ENCODE measurements around the gene COL18A1. TPM values are rescaled to one million over a fixed set of nuclear protein-coding genes. Genes with fewer than 3 reads are reported as not detected.

COL18A1 gene
- total RNA-seq, 1 donor from 2014 or later: 61.1 TPM

- DNase-seq (ENCODE audit: low spot score): no peak
- Mint-ChIP-seq H3K27ac (ENCODE audit: unreplicated experiment) (no peak overlapping the region), H3K36me3 (ENCODE audit: low read depth, unreplicated experiment) (no peaks in the 10 kb centered on the region), H3K9me3 (ENCODE audit: unreplicated experiment) (no peaks in the 10 kb centered on the region), H3K4me3 (ENCODE audit: unreplicated experiment) (no peak overlapping the region), H3K4me1 (ENCODE audit: unreplicated experiment) (peaks cover 5% of the 10 kb centered on the region), H3K27me3 (ENCODE audit: unreplicated experiment) (peaks cover 7% of the 10 kb centered on the region)
- TF ChIP-seq CTCF (IDR thresholded peaks at IDR 0.05; ENCODE audit: unreplicated experiment): no peak
Measured at GRCh38 chr21:45357436-45358260, 47.3 kb upstream of the COL18A1 start.

GRCh38 chr21:45358261-45358670 lies 46.7 kb upstream of the COL18A1 start:
- peaks cover 5% of the 10 kb centered on the region for H3K4me1 Mint-ChIP-seq (ENCODE audit: unreplicated experiment)
- H3K27me3 Mint-ChIP-seq (ENCODE audit: unreplicated experiment): peaks cover 10% of the 10 kb centered on the region
- no peaks in the 10 kb centered on the region for H3K36me3 Mint-ChIP-seq (ENCODE audit: low read depth, unreplicated experiment)
- no peak for DNase-seq (ENCODE audit: low spot score)
- no peaks in the 10 kb centered on the region for H3K9me3 Mint-ChIP-seq (ENCODE audit: unreplicated experiment)
- H3K27ac Mint-ChIP-seq (ENCODE audit: unreplicated experiment): no peak overlapping the region
- peak; percentile 11 for TF ChIP-seq CTCF (IDR thresholded peaks at IDR 0.05; ENCODE audit: unreplicated experiment)
- H3K4me3 Mint-ChIP-seq (ENCODE audit: unreplicated experiment): no peak overlapping the region

- DNase-seq (ENCODE audit: low spot score): no peak
- H3K9me3 Mint-ChIP-seq (ENCODE audit: unreplicated experiment): no peaks in the 10 kb centered on the region
- no peak overlapping the region for H3K4me3 Mint-ChIP-seq (ENCODE audit: unreplicated experiment)
- H3K27ac Mint-ChIP-seq (ENCODE audit: unreplicated experiment): no peak overlapping the region
- no peaks in the 10 kb centered on the region for H3K36me3 Mint-ChIP-seq (ENCODE audit: low read depth, unreplicated experiment)
- H3K27me3 Mint-ChIP-seq (ENCODE audit: unreplicated experiment): peaks cover 10% of the 10 kb centered on the region
- no peak for TF ChIP-seq CTCF (IDR thresholded peaks at IDR 0.05; ENCODE audit: unreplicated experiment)
- peaks cover 5% of the 10 kb centered on the region for H3K4me1 Mint-ChIP-seq (ENCODE audit: unreplicated experiment)
Measured at GRCh38 chr21:45358711-45359310, 46.2 kb upstream of the COL18A1 start.

GRCh38 chr21:45359451-45360217 lies 45.3 kb upstream of the COL18A1 start:
- Mint-ChIP-seq H3K36me3 (ENCODE audit: low read depth, unreplicated experiment) (no peaks in the 10 kb centered on the region), H3K4me3 (ENCODE audit: unreplicated experiment) (no peak overlapping the region), H3K9me3 (ENCODE audit: unreplicated experiment) (no peaks in the 10 kb centered on the region), H3K27ac (ENCODE audit: unreplicated experiment) (no peak overlapping the region), H3K4me1 (ENCODE audit: unreplicated experiment) (peaks cover 11% of the 10 kb centered on the region), H3K27me3 (ENCODE audit: unreplicated experiment) (peaks cover 16% of the 10 kb centered on the region)
- DNase-seq (ENCODE audit: low spot score): no peak
- no peak for TF ChIP-seq CTCF (IDR thresholded peaks at IDR 0.05; ENCODE audit: unreplicated experiment)

All from endothelial cell (in vitro differentiated cells).